Central memory CD8-positive, alpha-beta T cell (primary cell): ENCODE results near the gene MICAL2.
A peak's percentile ranks its signal among the peaks of the same experiment; 100 is the strongest.

Experiments
- ATAC-seq: fragments of 150-1000 bp; cut with Tn5 transposase; replicated peaks from 2 replicates; pipeline ENCODE4 v1.10.0; 2022; ENCODE audit warnings: mild to moderate bottlenecking, moderate FRiP score, moderate number of reproducible peaks; ENCODE audit not compliant: poor library complexity, severe bottlenecking; ENCODE audit errors: extremely low read depth
- DNase-seq, 2 donors: peaks; one replicate each; pipeline ENCODE4 v3.0.0; 2021; ENCODE audit warnings: low spot score in 2 of 2
- H3K27ac Mint-ChIP-seq: one replicate; pipeline ENCODE4 v1.8.0; 2022; ENCODE audit warnings: low read depth, mild to moderate bottlenecking, moderate library complexity, mixed read lengths
- H3K27me3 Mint-ChIP-seq: one replicate; pipeline ENCODE4 v1.8.0; 2022; ENCODE audit warnings: mixed read lengths
- H3K36me3 Mint-ChIP-seq: one replicate; pipeline ENCODE4 v1.8.0; 2022; ENCODE audit warnings: mild to moderate bottlenecking, moderate library complexity, mixed read lengths; ENCODE audit not compliant: insufficient read depth
- H3K4me1 Mint-ChIP-seq: one replicate; pipeline ENCODE4 v1.8.0; 2022; ENCODE audit warnings: mixed read lengths
- H3K4me3 Mint-ChIP-seq: one replicate; pipeline ENCODE4 v1.8.0; 2022; ENCODE audit warnings: mild to moderate bottlenecking, moderate library complexity, mixed read lengths
- H3K9me3 Mint-ChIP-seq: one replicate; pipeline ENCODE4 v1.8.0; 2022; ENCODE audit warnings: mixed read lengths

The MICAL2 gene

GRCh38 chr11:12109591-12110196 is 696 bp upstream of the MICAL2 start:
- Mint-ChIP-seq H3K9me3 (no peaks in the 10 kb centered on the region), H3K36me3 (peaks cover 1% of the 10 kb centered on the region), H3K4me1 (peaks cover 59% of the 10 kb centered on the region), H3K27ac (peak overlapping the region; percentile 36), H3K4me3 (peak overlapping the region; percentile 77), H3K27me3 (no peaks in the 10 kb centered on the region)
- ATAC-seq, result no peak
- DNase-seq, result no peak

DNA sequence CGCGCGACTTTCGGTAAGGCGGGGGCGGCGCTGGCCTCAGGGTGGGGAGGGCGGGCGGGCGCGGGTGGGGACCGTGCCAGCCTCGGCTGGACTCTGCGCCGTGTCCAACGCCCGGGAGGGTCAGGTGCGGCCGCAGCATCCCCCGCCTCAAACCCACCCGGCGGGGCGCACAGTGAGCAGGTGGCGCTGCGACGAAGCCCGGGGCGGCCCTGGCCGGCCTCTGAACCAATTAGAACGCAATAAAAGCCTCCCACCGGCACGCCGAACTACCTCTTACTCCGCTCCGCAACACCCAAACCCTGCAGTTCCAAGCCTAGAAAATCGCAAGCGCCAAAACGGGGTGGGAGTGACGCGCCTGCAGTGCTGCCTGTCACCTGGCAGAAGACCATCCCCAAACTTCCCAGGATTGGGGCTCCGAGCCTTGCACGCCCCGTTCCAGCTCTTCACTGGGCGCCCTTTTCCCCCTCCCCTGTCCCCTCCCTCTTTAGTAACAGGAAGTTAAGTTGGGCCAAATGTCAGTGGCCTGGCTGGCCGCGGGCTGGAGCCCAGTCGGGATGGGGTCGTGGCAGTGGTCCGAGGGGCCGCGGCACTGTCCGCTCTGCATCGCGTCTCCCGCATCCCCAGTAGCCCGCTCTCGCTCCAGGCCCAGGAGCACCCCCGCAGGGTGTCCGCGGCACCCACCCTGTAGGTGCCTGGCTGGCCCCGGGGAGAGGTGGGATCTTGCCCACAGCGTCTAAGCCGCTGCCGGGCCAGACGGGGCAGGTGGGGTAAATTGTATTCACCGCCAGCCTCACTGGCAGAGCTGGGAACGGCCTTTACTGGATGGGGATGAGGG is 541 bp downstream of the MICAL2 start:
- peak overlapping the region; percentile 51 for H3K27ac Mint-ChIP-seq

DNA sequence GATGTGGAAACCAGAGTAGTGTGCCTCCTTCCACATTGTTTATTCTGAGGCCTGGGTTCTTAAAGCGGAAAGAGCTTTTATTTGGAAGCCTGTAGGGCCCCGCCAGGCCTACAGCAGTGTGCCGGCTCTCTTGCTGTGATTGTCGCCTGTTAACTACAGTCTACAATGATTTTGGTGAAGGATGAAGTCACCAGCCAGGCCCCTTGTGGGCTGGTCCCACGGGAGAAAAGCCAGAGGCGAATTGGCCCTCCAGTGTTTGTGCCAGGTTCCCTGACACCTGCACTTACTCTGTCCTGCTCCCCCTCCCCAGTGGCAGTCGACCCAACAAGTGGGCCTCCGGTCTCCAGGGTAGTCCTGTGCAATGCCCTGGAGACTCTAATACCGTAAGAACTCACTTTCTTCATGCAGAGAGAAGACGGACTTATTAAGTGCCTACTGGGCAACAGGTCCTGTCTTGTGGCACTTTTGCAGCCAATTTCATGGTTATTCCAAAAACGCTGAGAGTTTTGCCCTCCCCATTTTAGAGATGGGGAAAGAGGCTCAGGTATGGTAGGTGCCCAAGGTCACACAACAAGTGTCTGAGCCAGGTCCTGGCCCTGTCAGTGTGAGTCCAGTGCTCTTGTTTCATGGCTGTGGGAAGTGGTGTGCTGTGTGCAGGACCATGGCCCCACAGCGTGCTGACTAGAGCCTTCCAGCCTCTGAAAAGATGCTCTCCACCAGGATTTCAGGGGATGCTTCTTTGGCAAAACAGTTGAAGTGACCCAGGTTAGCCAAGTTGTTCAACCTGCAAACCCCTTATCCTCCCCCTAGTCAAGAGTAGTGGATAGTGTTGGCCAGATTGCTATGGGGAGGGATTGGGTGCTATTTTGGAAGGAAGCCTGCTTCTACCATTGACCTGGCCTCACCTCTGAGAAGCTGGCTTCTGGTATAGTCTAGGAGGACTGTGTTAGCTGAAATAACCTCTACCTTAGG is 1.4 kb downstream of the MICAL2 start:
- Mint-ChIP-seq H3K27ac (no peak overlapping the region), H3K4me1 (peaks cover 49% of the 10 kb centered on the region), H3K4me3 (peak overlapping the region; percentile 77), H3K36me3 (peaks cover 6% of the 10 kb centered on the region), H3K9me3 (no peaks in the 10 kb centered on the region), H3K27me3 (no peaks in the 10 kb centered on the region)
- ATAC-seq (no peak), DNase-seq (no peak)

More for the DNA sequence above, 541 bp downstream of the MICAL2 start:
- Mint-ChIP-seq H3K4me3 (peak overlapping the region; percentile 77), H3K9me3 (no peaks in the 10 kb centered on the region), H3K27me3 (no peaks in the 10 kb centered on the region), H3K4me1 (peaks cover 48% of the 10 kb centered on the region), H3K36me3 (peaks cover 6% of the 10 kb centered on the region)
- no peak for DNase-seq
- ATAC-seq, result peak; percentile 62

GRCh38 chr11:12112750-12113149 is 2.4 kb downstream of the MICAL2 start:
- peak overlapping the region; percentile 14 for H3K4me3 Mint-ChIP-seq
- ATAC-seq, result no peak
- H3K4me1 Mint-ChIP-seq, result peaks cover 55% of the 10 kb centered on the region
- H3K27me3 Mint-ChIP-seq, result no peaks in the 10 kb centered on the region
- peaks cover 7% of the 10 kb centered on the region for H3K36me3 Mint-ChIP-seq
- no peak overlapping the region for H3K27ac Mint-ChIP-seq
- no peak for DNase-seq
- H3K9me3 Mint-ChIP-seq, result no peaks in the 10 kb centered on the region

- Mint-ChIP-seq H3K27ac (no peak overlapping the region), H3K36me3 (peaks cover 7% of the 10 kb centered on the region), H3K4me1 (peaks cover 56% of the 10 kb centered on the region), H3K4me3 (peak overlapping the region; percentile 14), H3K9me3 (no peaks in the 10 kb centered on the region), H3K27me3 (no peaks in the 10 kb centered on the region)
- DNase-seq, result no peak
- ATAC-seq, result no peak
These were observed 2.9 kb downstream of the MICAL2 start for GRCh38 chr11:12113294-12113693.

- ATAC-seq (no peak), DNase-seq (no peak)
- peaks cover 6% of the 10 kb centered on the region for H3K36me3 Mint-ChIP-seq
- H3K27me3 Mint-ChIP-seq, result no peaks in the 10 kb centered on the region
- no peaks in the 10 kb centered on the region for H3K9me3 Mint-ChIP-seq
- H3K4me3 Mint-ChIP-seq, result no peak overlapping the region
- H3K27ac Mint-ChIP-seq, result peak overlapping the region; percentile 32
- H3K4me1 Mint-ChIP-seq, result peaks cover 55% of the 10 kb centered on the region
These were observed 4.0 kb downstream of the MICAL2 start for GRCh38 chr11:12114193-12115033.

DNA sequence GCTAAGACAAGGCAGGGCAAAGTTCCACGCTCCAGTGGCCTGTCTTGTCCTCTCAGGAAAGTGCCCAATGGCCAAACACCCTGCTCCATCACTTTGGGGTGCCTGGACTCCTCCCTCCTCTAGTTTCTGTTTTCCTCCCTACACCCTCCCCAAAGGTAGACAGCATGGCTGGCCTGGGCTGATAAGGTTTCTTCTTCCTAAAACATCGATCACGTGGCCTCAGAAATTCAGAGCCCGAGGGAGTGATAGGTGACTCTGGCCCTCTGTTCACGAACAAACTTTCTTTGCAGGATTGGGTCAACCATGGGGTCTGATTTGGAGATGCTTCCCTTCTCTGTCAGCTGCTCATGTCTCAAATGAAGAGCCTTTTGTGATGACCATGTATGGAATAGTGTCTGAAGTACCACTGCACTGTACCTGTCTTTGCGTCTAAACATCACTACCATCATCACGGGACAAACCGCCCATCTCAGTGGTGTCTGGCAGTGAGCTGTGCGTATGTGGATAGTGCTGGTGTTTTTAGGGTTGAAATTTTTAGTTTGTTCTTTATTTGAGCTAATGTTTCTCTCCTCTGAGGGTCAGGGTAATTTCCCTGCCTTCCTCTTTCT is 6.1 kb downstream of the MICAL2 start:
- Mint-ChIP-seq H3K4me1 (peaks cover 62% of the 10 kb centered on the region), H3K9me3 (no peaks in the 10 kb centered on the region), H3K4me3 (no peak overlapping the region), H3K27me3 (no peaks in the 10 kb centered on the region), H3K27ac (no peak overlapping the region), H3K36me3 (peaks cover 6% of the 10 kb centered on the region)
- ATAC-seq (no peak), DNase-seq (no peak)

DNA sequence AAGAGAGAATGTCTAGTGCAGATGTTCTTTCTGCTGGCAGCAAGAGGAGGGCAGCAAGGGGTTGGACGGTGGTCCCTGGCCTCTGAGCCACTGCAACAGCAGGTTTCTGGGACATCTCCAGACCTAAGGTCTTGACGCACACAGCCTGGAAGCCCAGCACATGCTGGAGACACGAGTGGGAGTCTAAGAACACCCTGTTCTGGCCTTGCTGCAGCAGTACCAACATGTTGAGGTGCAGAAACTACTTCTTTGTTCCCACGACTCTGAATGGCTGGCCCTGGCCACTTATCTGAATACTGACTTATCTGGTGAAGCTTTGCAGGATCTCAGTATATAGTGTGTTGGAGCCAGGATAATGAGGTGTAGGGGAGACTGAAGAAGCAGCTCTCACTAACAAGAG is 6.8 kb downstream of the MICAL2 start:
- DNase-seq (no peak), ATAC-seq (no peak)
- Mint-ChIP-seq H3K27ac (no peak overlapping the region), H3K9me3 (no peaks in the 10 kb centered on the region), H3K27me3 (no peaks in the 10 kb centered on the region), H3K4me1 (peaks cover 60% of the 10 kb centered on the region), H3K36me3 (peaks cover 6% of the 10 kb centered on the region), H3K4me3 (no peak overlapping the region)

GRCh38 chr11:12117611-12118010 is 7.2 kb downstream of the MICAL2 start:
- Mint-ChIP-seq H3K36me3 (peaks cover 6% of the 10 kb centered on the region), H3K27ac (no peak overlapping the region)

DNA sequence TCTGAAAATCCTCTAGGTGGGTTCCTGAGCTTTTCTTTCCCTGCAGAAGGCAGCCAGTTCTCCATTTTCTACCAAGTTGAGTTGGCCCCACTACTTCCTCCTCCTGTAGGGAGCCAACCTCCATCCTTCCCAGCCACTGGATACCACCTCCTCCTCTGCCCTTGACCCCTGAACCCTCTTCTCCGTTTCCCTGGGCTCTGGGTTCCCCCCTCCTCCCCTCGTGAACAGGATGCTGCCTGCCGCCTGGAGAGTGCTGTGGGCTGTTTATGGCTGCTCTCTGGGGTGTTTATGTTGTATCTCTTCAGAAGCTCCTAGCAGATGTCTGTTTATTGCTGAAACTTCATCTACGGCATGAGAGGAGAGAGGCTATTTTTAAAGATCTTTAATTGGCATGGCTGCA is 8.6 kb downstream of the MICAL2 start:
- peak overlapping the region; percentile 66 for H3K27ac Mint-ChIP-seq
- no peaks in the 10 kb centered on the region for H3K27me3 Mint-ChIP-seq
- H3K36me3 Mint-ChIP-seq, result peaks cover 6% of the 10 kb centered on the region
- ATAC-seq (no peak), DNase-seq (no peak)
- H3K9me3 Mint-ChIP-seq, result no peaks in the 10 kb centered on the region
- H3K4me3 Mint-ChIP-seq, result no peak overlapping the region
- peaks cover 45% of the 10 kb centered on the region for H3K4me1 Mint-ChIP-seq

More at GRCh38 chr11:12117611-12118010, 7.2 kb downstream of the MICAL2 start:
- no peaks in the 10 kb centered on the region for H3K27me3 Mint-ChIP-seq
- DNase-seq, result no peak
- H3K9me3 Mint-ChIP-seq, result no peaks in the 10 kb centered on the region
- H3K4me3 Mint-ChIP-seq, result no peak overlapping the region
- peaks cover 56% of the 10 kb centered on the region for H3K4me1 Mint-ChIP-seq
- no peak for ATAC-seq

DNA sequence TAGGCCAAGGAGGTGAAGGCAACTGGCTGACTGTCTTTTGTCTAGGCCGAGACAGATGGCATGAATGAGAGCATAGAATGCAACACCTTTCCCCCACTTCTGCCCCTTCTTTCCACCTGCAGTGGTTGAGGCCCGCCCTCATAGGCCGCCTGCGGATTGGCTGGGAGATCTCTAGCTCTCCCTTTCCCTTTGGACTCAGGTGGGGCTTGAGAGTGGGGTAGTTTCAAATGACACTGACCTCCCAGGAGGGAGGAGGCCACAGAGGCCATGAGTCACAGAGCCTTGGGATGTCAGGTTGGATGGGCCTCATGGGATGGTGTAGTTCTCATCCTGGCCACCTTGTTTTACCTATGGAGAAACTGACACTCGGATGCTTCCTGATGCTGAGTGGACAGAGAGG is 9.1 kb downstream of the MICAL2 start:
- Mint-ChIP-seq H3K27me3 (no peaks in the 10 kb centered on the region), H3K36me3 (peaks cover 6% of the 10 kb centered on the region), H3K27ac (peak overlapping the region; percentile 66), H3K4me1 (peaks cover 42% of the 10 kb centered on the region), H3K4me3 (no peak overlapping the region), H3K9me3 (no peaks in the 10 kb centered on the region)
- DNase-seq (no peak), ATAC-seq (no peak)
